ENCODE measurements around the gene ACIN1. TPM values are rescaled to one million over a fixed set of nuclear protein-coding genes. Genes with fewer than 3 reads are reported as not detected.
"Not testable (repeated sequence)": the region's sequence is repeated elsewhere in the genome, so short reads cannot be mapped to it uniquely, and the experiment has no call there.

Gene ACIN1
- total and polyA plus RNA-seq, 2 of the 8 experiments (the other 6 are each of a cell fraction or from before 2014, with no cell fraction given): 132 to 233 TPM

- not testable (repeated sequence) for H4K91ac ChIP-seq (replicated peaks; ENCODE audit: insufficient read length, low read length); H3K56ac ChIP-seq (replicated peaks; ENCODE audit: insufficient read length, low read depth, low read length); FAIRE-seq; H3K14ac ChIP-seq (ENCODE audit: insufficient read length); H3K9ac ChIP-seq (replicated peaks in 1 of 4; ENCODE audit: extremely low read depth in 1 of 4, low read depth in 3 of 4, low read length in 3 of 4); H3K79me2 ChIP-seq (ENCODE audit: control insufficient read depth in 1 of 2, insufficient read depth in 2 of 2, low read length in 2 of 2); H2BK5ac ChIP-seq (ENCODE audit: low read depth, low read length); H3K4ac ChIP-seq (replicated peaks; ENCODE audit: insufficient read length, low read depth, low read length); H3K23me2 ChIP-seq (ENCODE audit: low read depth, low read length); H2BK20ac ChIP-seq (ENCODE audit: low read length); H3K4me2 ChIP-seq (ENCODE audit: insufficient read depth in 1 of 2, low read depth in 2 of 2, low read length in 2 of 2); H3K36me3 ChIP-seq (ENCODE audit: control insufficient read depth in 2 of 4, insufficient read depth in 4 of 4, low read length in 3 of 4); H2BK12ac ChIP-seq (ENCODE audit: low read depth, low read length); H2BK15ac ChIP-seq (ENCODE audit: low read length); H4K20me1 ChIP-seq (replicated peaks in 1 of 2; ENCODE audit: control insufficient read depth in 1 of 2, insufficient read depth in 2 of 2, low read length in 2 of 2); H2AFZ ChIP-seq (ENCODE audit: low read length); H3K23ac ChIP-seq (ENCODE audit: insufficient read length); H3K18ac ChIP-seq (ENCODE audit: extremely low read depth, low read length); H3K4me3 ChIP-seq (ENCODE audit: extremely low read depth in 1 of 4, insufficient read depth in 2 of 4, low read depth in 3 of 4, low read length in 4 of 4); H2AK5ac ChIP-seq (ENCODE audit: low read depth, low read length); H3K4me1 ChIP-seq (replicated peaks in 1 of 4; ENCODE audit: control insufficient read depth in 3 of 4, insufficient read depth in 4 of 4, low read length in 3 of 4); H3K27ac ChIP-seq (ENCODE audit: low read depth, low read length); H3K79me1 ChIP-seq (ENCODE audit: low read depth, low read length); DNase-seq (ENCODE audit: low read depth in 1 of 2, low spot score in 2 of 2); H2BK120ac ChIP-seq (replicated peaks; ENCODE audit: low read depth, low read length); H3K9me3 ChIP-seq (ENCODE audit: insufficient read depth in 2 of 2, low read depth in 1 of 2, low read length in 1 of 2); H4K5ac ChIP-seq (ENCODE audit: insufficient read length, low read depth, low read length); H3K27me3 ChIP-seq (replicated peaks in 1 of 4; ENCODE audit: control insufficient read depth in 3 of 4, extremely low read depth in 1 of 4, insufficient read depth in 3 of 4, low read length in 3 of 4); H4K8ac ChIP-seq (ENCODE audit: extremely low read depth, insufficient read depth, low read length)
- ChIA-PET POLR2A (ENCODE audit: partially characterized antibody) (interaction anchor here (4.3 kb wide), 1 partner anchor 7 kb away, joined by 29 read pairs; no protein-coding TSS in a partner anchor), CTCF (ENCODE audit: partially characterized antibody) (interaction anchor here (1.1 to 5.0 kb wide), 7 partner anchors 11 to 55 kb away, joined by 3 to 27 read pairs (median 4); partner anchors contain the start of gene CDH24)
- WGBS, 2 experiments (ENCODE audit: extremely low coverage in 1 of 2, insufficient coverage in 1 of 2, insufficient read length in 1 of 2, insufficient replicate concordance in 2 of 2, low coverage in 1 of 2, low lambda C conversion rate in 2 of 2, missing lambda C conversion rate in 1 of 2): 92% methylated on average over 5 of the region's 5 CpGs; no CpG with 5 or more reads in 1 of the 2 experiments
These were observed 81.2 kb downstream of the ACIN1 start for GRCh38 chr14:23013749-23014054.
